K562 (cell line): ENCODE results near the gene LMLN. TPM values are rescaled to one million over a fixed set of nuclear protein-coding genes. Genes with fewer than 3 reads are reported as not detected.

Experiments
- ATAC-seq: fragments of 200-7000 bp; cut with Tn5 transposase; 3 replicates; pipeline ENCODE4 v1.9.1; 2020; ENCODE audit warnings: moderate library complexity
- BruUV-seq: library from RNA; stranded (reverse); fragments of 400-500 nt; replicated peaks from 2 replicates; lab custom pipeline; 2021; lab: Mats Ljungman, UMichigan
- CTCF ChIA-PET: fragments of 300-600 bp; formaldehyde crosslinking; extraction: SDS; loops from one replicate; lab custom pipeline; 2021; ENCODE audit warnings: low intra/inter-chr PET ratio; lab: Yijun Ruan, JAX
- POLR2A ChIA-PET: fragments of 300-600, 350-650 bp; sonication (Branson Sonifier 250); formaldehyde crosslinking; extraction: SDS; loops from one replicate; lab custom pipeline; 2021; ENCODE audit warnings: antibody characterized with exemption, inconsistent platforms; lab: Yijun Ruan, JAX
- DNase-seq, 4 experiments: peaks; one replicate each; pipeline versions ENCODE4 v3.0.0 to v3.0.0-alpha.2; 2011 to 2018; ENCODE audit warnings: low spot score in 3 of 4, mixed read lengths in 3 of 4; ENCODE audit errors: extremely low read depth in 1 of 4
- FAIRE-seq: peaks from 2 replicates; lab custom pipeline; 2011; peaks lifted over from hg19 to GRCh38; lab: Jason Lieb, UNC
- H2AFZ ChIP-seq: 2 replicates; pipeline ENCODE4 v1.6.0; 2011; ENCODE audit warnings: low read depth, low read length, control low read depth, inconsistent platforms
- H3K27ac ChIP-seq: fragments of 200-600 bp; 3 replicates; pipeline ENCODE4 v1.8.0; 2011; ENCODE audit warnings: low read depth, mild to moderate bottlenecking, control low read depth, inconsistent platforms, low read length, moderate library complexity, mixed read lengths; ENCODE audit errors: extremely low read depth
- H3K27me3 ChIP-seq, 2 experiments: fragments of 300-600 bp in 1 of 2; 2 replicates in 1 of 2; 3 replicates in 1 of 2; pipeline versions ENCODE4 v1.6.0 to v1.8.0; 2011; ENCODE audit warnings: inconsistent platforms in 2 of 2, low read length in 2 of 2, mild to moderate bottlenecking in 1 of 2, mixed read lengths in 1 of 2, moderate library complexity in 1 of 2; ENCODE audit not compliant: control insufficient read depth in 2 of 2, insufficient read depth in 2 of 2
- H3K36me3 ChIP-seq: fragments of 300-600 bp; 3 replicates; pipeline ENCODE4 v1.8.0; 2011; ENCODE audit warnings: mild to moderate bottlenecking, low read length, inconsistent platforms; ENCODE audit not compliant: control insufficient read depth, insufficient read depth
- H3K4me1 ChIP-seq, 2 experiments: fragments of 200-600 bp in 1 of 2; replicated peaks in 1 of 2; 2 replicates in 1 of 2; 3 replicates in 1 of 2; pipeline versions ENCODE4 v1.5.1 to v1.8.0; 2011; ENCODE audit warnings: inconsistent platforms in 2 of 2, low read length in 2 of 2, mild to moderate bottlenecking in 1 of 2, mixed read lengths in 1 of 2, moderate library complexity in 1 of 2; ENCODE audit not compliant: control insufficient read depth in 2 of 2, insufficient read depth in 2 of 2
- H3K4me2 ChIP-seq: 2 replicates; pipeline ENCODE4 v1.6.1; 2011; ENCODE audit warnings: low read length, control low read depth, inconsistent platforms, mixed read lengths; ENCODE audit not compliant: insufficient read depth
- H3K4me3 ChIP-seq: fragments of 200-600 bp; sonication (generic), shearing (Covaris generic); 2 replicates; pipeline ENCODE4 v1.5.1; 2016; ENCODE audit warnings: control low read depth, inconsistent platforms
- H3K79me2 ChIP-seq: fragments of 200-600 bp; 3 replicates; pipeline ENCODE4 v1.8.0; 2011; ENCODE audit warnings: low read length, inconsistent platforms; ENCODE audit not compliant: control insufficient read depth, insufficient read depth
- H3K9ac ChIP-seq, 2 experiments: 2 replicates each; pipeline versions ENCODE4 v1.6.0 to v1.6.1; 2011; ENCODE audit warnings: low read depth in 2 of 2, low read length in 2 of 2, control low read depth in 1 of 2, inconsistent platforms in 1 of 2, mild to moderate bottlenecking in 1 of 2, mixed read lengths in 1 of 2; ENCODE audit not compliant: insufficient read depth in 1 of 2
- H3K9me1 ChIP-seq: one replicate; pipeline ENCODE4 v1.6.0; 2011; ENCODE audit warnings: inconsistent platforms, mild to moderate bottlenecking, low read length, moderate library complexity; ENCODE audit not compliant: control insufficient read depth, insufficient read depth
- H3K9me3 ChIP-seq: replicated peaks from 2 replicates; pipeline ENCODE4 v1.5.1; 2011; ENCODE audit warnings: low read depth, low read length, inconsistent platforms; ENCODE audit not compliant: control insufficient read depth, insufficient read depth
- H4K20me1 ChIP-seq: replicated peaks from 2 replicates; pipeline ENCODE4 v1.6.1; 2011; ENCODE audit warnings: low read length, inconsistent platforms, mixed read lengths; ENCODE audit not compliant: control insufficient read depth, insufficient read depth
- BRF1 ChIP-seq: IDR thresholded peaks from 3 replicates; pipeline ENCODE4 v1.6.1; 2011; ENCODE audit warnings: borderline replicate concordance, mild to moderate bottlenecking; ENCODE audit not compliant: insufficient read length; ENCODE audit errors: extremely low read depth
- ZNF785 ChIP-seq: fragments of 250-450 bp; sonication (Bioruptor Pico); IDR thresholded peaks from 2 replicates; pipeline ENCODE4 v1.4.0; 2020; ENCODE audit warnings: mild to moderate bottlenecking
- WGBS: fragments of 100-300 bp; shearing (Covaris generic); methylation state at CpG from one replicate; pipeline ENCODE4 v1.1.6; 2016; ENCODE audit warnings: low coverage, mixed read lengths; ENCODE audit not compliant: insufficient coverage; ENCODE audit errors: missing lambda C conversion rate; 5-methylcytosine and 5-hydroxymethylcytosine counted together
- in situ Hi-C: fragments of 300-500 bp; cut with MboI; formaldehyde crosslinking; loops from 4 replicates; pipeline ENCODE4 v1.15.0; 2018; ENCODE audit warnings: inconsistent platforms, mixed read lengths
- intact Hi-C: fragments of 100-400 bp; cut with micrococcal nuclease; formaldehyde crosslinking; loops from 2 replicates; pipeline ENCODE4 v1.14.2; 2022
- polyA plus RNA-seq, 8 experiments: library from polyadenylated mRNA; depleted of rRNA in 4 of 8; stranded (reverse) in 5 of 8; unstranded in 3 of 8; fragments of >200 nt; fragmentation: Nextera tagmentation in 2 of 8; fragmentation: Illumina TruSeq in 1 of 8; extraction: Ambion mirVana in 2 of 8; extraction: Trizol in 1 of 8; gene quantifications; 2 replicates each; pipeline versions ENCODE4 v1.2.1 to v1.2.3, GENCODE V29; 2011 to 2014; ENCODE audit warnings: inconsistent platforms in 1 of 8, missing spikeins in 1 of 8
- total RNA-seq, 7 experiments: library from RNA; depleted of rRNA in 6 of 7; stranded (reverse); fragments of >200 nt in 6 of 7; fragmentation: Illumina TruSeq in 2 of 7; extraction: Trizol in 2 of 7; gene quantifications; 2 replicates each; pipeline versions ENCODE4 v1.2.1 to v1.2.3, GENCODE V29; 2011 to 2021; ENCODE audit warnings: low replicate concordance in 1 of 7
- TF ChIP-seq, protein P1 (sequence below): fragments of 150-350 bp; conservative IDR thresholded peaks from 2 replicates; pipeline ENCODE4 v1.6.1; 2014; ENCODE audit warnings: low read length
- TF ChIP-seq, protein P2 (sequence below), 2 experiments: fragments of 450-650 bp; IDR thresholded peaks; 2 replicates each; pipeline ENCODE4 v1.6.1; 2018; ENCODE audit warnings: mild to moderate bottlenecking in 2 of 2, low read depth in 1 of 2; ENCODE audit not compliant: partially characterized antibody in 2 of 2
- TF ChIP-seq, protein P3 (sequence below), 2 experiments: fragments of 450-650 bp; conservative IDR thresholded peaks; 2 replicates each; pipeline ENCODE4 v1.6.1; 2017; ENCODE audit warnings: mild to moderate bottlenecking in 2 of 2, moderate library complexity in 2 of 2
- TF ChIP-seq, protein P4 (sequence below): fragments of 450-650 bp; IDR thresholded peaks from 2 replicates; pipeline ENCODE4 v1.7.0; 2016; ENCODE audit warnings: borderline replicate concordance
- TF ChIP-seq, protein P5 (sequence below): IDR thresholded peaks from 2 replicates; pipeline ENCODE4 v1.6.1; 2011; ENCODE audit warnings: borderline replicate concordance, low read depth, mild to moderate bottlenecking, moderate library complexity, low read length; ENCODE audit not compliant: insufficient read depth, poor library complexity, severe bottlenecking

Gene LMLN
- total and polyA plus RNA-seq, 9 of the 15 experiments (the other 6 are each of a cell fraction or from before 2014, with no cell fraction given) = 2.2 to 15.9 (median 6.9) TPM

DNA sequence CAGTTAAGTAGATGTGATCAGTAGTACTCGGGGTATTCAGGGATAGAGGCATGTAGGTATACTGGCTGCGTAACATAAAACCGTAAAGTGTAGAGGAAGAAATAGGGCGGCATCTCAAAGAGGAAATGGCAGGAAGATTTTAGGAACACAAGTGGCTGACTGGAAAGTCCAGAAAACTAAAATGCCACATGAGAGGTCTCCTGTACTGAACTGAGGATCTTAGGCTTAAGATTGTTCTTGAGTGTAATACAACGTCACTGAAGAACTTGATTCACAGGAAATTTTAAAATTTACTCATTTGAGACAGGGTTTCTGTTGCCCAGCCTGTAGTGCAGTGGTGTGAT is 2.3 kb upstream of the LMLN start:
- H3K4me1 ChIP-seq = peaks cover 34 to 37% of the 10 kb centered on the region in 2 experiments
- H3K9me1 ChIP-seq = no peaks in the 10 kb centered on the region
- ChIA-PET POLR2A (interaction anchor here (1.0 to 2.2 kb wide), 5 partner anchors 8 to 207 kb away, joined by 3 to 16 read pairs (median 5); partner anchors contain the start of gene RPL35A), CTCF (no interaction called here)
- H3K4me3 ChIP-seq = no peak overlapping the region
- peak overlapping the region; percentile 49 for H2AFZ ChIP-seq
- H3K36me3 ChIP-seq = peaks cover 45% of the 10 kb centered on the region
- H3K79me2 ChIP-seq = peaks cover 74% of the 10 kb centered on the region
- in situ Hi-C loops (no loop called here), intact Hi-C loops (loop anchor here (10.0 kb wide), 1 partner anchor 223 kb away; the partner anchor contains the start of gene RUBCN)
- peak overlapping the region; percentile 53 to 89; a peak in 3 of 4 replicates for H3K9ac ChIP-seq
- 19% methylated on average over 5 of the region's 5 CpGs for WGBS
- H3K27ac ChIP-seq = peak overlapping the region; percentile 91
- no peaks in the 10 kb centered on the region for H3K9me3 ChIP-seq
- ATAC-seq = no peak
- H3K27me3 ChIP-seq = no peaks in the 10 kb centered on the region
- no peak for FAIRE-seq
- peak overlapping the region; percentile 99 for H3K4me2 ChIP-seq
- no peak for DNase-seq
- no TSS peak for BruUV-seq
- peaks cover 17% of the 10 kb centered on the region; the same call in 1 of the 2 replicates for H4K20me1 ChIP-seq
- no peak for TF ChIP-seq BRF1
- TF ChIP-seq, protein P1, sequence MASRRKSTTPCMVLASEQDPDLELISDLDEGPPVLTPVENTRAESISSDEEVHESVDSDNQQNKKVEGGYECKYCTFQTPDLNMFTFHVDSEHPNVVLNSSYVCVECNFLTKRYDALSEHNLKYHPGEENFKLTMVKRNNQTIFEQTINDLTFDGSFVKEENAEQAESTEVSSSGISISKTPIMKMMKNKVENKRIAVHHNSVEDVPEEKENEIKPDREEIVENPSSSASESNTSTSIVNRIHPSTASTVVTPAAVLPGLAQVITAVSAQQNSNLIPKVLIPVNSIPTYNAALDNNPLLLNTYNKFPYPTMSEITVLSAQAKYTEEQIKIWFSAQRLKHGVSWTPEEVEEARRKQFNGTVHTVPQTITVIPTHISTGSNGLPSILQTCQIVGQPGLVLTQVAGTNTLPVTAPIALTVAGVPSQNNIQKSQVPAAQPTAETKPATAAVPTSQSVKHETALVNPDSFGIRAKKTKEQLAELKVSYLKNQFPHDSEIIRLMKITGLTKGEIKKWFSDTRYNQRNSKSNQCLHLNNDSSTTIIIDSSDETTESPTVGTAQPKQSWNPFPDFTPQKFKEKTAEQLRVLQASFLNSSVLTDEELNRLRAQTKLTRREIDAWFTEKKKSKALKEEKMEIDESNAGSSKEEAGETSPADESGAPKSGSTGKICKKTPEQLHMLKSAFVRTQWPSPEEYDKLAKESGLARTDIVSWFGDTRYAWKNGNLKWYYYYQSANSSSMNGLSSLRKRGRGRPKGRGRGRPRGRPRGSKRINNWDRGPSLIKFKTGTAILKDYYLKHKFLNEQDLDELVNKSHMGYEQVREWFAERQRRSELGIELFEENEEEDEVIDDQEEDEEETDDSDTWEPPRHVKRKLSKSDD = no peak
- TF ChIP-seq, protein P2, sequence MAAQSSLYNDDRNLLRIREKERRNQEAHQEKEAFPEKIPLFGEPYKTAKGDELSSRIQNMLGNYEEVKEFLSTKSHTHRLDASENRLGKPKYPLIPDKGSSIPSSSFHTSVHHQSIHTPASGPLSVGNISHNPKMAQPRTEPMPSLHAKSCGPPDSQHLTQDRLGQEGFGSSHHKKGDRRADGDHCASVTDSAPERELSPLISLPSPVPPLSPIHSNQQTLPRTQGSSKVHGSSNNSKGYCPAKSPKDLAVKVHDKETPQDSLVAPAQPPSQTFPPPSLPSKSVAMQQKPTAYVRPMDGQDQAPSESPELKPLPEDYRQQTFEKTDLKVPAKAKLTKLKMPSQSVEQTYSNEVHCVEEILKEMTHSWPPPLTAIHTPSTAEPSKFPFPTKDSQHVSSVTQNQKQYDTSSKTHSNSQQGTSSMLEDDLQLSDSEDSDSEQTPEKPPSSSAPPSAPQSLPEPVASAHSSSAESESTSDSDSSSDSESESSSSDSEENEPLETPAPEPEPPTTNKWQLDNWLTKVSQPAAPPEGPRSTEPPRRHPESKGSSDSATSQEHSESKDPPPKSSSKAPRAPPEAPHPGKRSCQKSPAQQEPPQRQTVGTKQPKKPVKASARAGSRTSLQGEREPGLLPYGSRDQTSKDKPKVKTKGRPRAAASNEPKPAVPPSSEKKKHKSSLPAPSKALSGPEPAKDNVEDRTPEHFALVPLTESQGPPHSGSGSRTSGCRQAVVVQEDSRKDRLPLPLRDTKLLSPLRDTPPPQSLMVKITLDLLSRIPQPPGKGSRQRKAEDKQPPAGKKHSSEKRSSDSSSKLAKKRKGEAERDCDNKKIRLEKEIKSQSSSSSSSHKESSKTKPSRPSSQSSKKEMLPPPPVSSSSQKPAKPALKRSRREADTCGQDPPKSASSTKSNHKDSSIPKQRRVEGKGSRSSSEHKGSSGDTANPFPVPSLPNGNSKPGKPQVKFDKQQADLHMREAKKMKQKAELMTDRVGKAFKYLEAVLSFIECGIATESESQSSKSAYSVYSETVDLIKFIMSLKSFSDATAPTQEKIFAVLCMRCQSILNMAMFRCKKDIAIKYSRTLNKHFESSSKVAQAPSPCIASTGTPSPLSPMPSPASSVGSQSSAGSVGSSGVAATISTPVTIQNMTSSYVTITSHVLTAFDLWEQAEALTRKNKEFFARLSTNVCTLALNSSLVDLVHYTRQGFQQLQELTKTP (IDR thresholded peaks at IDR 0.05; ENCODE audit: low read depth in 1 of 2, partially characterized antibody in 2 of 2) = peak in 1 of 2 experiments; percentile 15
- TF ChIP-seq, protein P3, sequence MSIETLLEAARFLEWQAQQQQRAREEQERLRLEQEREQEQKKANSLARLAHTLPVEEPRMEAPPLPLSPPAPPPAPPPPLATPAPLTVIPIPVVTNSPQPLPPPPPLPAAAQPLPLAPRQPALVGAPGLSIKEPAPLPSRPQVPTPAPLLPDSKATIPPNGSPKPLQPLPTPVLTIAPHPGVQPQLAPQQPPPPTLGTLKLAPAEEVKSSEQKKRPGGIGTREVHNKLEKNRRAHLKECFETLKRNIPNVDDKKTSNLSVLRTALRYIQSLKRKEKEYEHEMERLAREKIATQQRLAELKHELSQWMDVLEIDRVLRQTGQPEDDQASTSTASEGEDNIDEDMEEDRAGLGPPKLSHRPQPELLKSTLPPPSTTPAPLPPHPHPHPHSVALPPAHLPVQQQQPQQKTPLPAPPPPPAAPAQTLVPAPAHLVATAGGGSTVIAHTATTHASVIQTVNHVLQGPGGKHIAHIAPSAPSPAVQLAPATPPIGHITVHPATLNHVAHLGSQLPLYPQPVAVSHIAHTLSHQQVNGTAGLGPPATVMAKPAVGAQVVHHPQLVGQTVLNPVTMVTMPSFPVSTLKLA (conservative IDR thresholded peaks at IDR 0.05) = no peak
- TF ChIP-seq, protein P4, sequence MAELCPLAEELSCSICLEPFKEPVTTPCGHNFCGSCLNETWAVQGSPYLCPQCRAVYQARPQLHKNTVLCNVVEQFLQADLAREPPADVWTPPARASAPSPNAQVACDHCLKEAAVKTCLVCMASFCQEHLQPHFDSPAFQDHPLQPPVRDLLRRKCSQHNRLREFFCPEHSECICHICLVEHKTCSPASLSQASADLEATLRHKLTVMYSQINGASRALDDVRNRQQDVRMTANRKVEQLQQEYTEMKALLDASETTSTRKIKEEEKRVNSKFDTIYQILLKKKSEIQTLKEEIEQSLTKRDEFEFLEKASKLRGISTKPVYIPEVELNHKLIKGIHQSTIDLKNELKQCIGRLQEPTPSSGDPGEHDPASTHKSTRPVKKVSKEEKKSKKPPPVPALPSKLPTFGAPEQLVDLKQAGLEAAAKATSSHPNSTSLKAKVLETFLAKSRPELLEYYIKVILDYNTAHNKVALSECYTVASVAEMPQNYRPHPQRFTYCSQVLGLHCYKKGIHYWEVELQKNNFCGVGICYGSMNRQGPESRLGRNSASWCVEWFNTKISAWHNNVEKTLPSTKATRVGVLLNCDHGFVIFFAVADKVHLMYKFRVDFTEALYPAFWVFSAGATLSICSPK = no peak
- no peak for TF ChIP-seq ZNF785
- TF ChIP-seq, protein P5, sequence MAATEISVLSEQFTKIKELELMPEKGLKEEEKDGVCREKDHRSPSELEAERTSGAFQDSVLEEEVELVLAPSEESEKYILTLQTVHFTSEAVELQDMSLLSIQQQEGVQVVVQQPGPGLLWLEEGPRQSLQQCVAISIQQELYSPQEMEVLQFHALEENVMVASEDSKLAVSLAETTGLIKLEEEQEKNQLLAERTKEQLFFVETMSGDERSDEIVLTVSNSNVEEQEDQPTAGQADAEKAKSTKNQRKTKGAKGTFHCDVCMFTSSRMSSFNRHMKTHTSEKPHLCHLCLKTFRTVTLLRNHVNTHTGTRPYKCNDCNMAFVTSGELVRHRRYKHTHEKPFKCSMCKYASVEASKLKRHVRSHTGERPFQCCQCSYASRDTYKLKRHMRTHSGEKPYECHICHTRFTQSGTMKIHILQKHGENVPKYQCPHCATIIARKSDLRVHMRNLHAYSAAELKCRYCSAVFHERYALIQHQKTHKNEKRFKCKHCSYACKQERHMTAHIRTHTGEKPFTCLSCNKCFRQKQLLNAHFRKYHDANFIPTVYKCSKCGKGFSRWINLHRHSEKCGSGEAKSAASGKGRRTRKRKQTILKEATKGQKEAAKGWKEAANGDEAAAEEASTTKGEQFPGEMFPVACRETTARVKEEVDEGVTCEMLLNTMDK = no peak
